Measurements from ENCODE around the gene SLC1A4.

DNA sequence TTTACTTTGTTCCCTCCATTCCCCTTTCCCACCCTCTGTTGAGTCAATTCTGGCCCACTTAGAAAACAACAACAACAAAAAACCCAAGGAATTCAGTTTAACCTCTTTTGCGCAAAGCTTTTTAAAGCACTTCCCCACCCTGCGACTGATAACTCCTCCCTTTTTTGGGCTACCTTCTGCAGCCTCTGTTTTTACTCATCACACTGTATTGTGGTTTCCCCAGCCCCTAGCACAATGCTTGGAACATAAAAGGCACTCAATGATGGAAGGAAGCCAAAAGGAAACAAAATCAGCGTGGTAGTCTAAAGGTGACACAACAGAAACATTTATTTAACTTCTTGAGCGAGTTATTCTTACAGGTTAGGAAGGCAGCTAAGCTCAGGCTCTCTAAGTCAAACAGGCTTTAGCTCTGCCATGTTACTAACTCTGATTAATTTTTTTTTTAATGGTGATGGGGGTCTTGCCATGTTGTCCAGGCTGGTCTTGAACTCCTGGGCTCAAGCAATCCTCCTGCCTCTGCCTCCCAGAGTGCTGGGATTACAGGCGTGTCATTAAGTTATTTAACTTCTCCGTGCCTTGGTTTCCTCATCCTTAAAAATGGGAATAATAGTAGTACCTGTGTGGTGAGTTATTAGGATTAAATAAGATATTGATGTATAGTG is 68.3 kb downstream of the SLC1A4 start:
- TF ChIP-seq, protein P1, sequence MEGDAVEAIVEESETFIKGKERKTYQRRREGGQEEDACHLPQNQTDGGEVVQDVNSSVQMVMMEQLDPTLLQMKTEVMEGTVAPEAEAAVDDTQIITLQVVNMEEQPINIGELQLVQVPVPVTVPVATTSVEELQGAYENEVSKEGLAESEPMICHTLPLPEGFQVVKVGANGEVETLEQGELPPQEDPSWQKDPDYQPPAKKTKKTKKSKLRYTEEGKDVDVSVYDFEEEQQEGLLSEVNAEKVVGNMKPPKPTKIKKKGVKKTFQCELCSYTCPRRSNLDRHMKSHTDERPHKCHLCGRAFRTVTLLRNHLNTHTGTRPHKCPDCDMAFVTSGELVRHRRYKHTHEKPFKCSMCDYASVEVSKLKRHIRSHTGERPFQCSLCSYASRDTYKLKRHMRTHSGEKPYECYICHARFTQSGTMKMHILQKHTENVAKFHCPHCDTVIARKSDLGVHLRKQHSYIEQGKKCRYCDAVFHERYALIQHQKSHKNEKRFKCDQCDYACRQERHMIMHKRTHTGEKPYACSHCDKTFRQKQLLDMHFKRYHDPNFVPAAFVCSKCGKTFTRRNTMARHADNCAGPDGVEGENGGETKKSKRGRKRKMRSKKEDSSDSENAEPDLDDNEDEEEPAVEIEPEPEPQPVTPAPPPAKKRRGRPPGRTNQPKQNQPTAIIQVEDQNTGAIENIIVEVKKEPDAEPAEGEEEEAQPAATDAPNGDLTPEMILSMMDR (IDR thresholded peaks at IDR 0.05), result no peak
- TF ChIP-seq POLR2A (IDR thresholded peaks at IDR 0.05) (no peak), EP300 (IDR thresholded peaks at IDR 0.05) (no peak)
